C4-2B (cell line): Measurements from ENCODE around the gene HECW1.
A peak's percentile ranks its signal among the peaks of the same experiment; 100 is the strongest.
"Not testable (repeated sequence)": the region's sequence is repeated elsewhere in the genome, so short reads cannot be mapped to it uniquely, and the experiment has no call there.

ENCODE experiments used
- H3K27ac ChIP-seq: fragments of 450-650 bp; 2 replicates; pipeline ENCODE4 v1.5.1; 2017
- ZFX ChIP-seq: fragments of 450-650 bp; IDR thresholded peaks from 2 replicates; pipeline ENCODE4 v1.6.1; 2017
- TF ChIP-seq, protein P1 (sequence below): fragments of 450-650 bp; conservative IDR thresholded peaks from 2 replicates; pipeline ENCODE4 v1.5.1; 2017; ENCODE audit warnings: mild to moderate bottlenecking

The HECW1 gene

GRCh38 chr7:43575506-43575905 is 463.1 kb downstream of the HECW1 start:
- H3K27ac ChIP-seq = no peak overlapping the region
- TF ChIP-seq ZFX = no peak
- TF ChIP-seq, protein P1, sequence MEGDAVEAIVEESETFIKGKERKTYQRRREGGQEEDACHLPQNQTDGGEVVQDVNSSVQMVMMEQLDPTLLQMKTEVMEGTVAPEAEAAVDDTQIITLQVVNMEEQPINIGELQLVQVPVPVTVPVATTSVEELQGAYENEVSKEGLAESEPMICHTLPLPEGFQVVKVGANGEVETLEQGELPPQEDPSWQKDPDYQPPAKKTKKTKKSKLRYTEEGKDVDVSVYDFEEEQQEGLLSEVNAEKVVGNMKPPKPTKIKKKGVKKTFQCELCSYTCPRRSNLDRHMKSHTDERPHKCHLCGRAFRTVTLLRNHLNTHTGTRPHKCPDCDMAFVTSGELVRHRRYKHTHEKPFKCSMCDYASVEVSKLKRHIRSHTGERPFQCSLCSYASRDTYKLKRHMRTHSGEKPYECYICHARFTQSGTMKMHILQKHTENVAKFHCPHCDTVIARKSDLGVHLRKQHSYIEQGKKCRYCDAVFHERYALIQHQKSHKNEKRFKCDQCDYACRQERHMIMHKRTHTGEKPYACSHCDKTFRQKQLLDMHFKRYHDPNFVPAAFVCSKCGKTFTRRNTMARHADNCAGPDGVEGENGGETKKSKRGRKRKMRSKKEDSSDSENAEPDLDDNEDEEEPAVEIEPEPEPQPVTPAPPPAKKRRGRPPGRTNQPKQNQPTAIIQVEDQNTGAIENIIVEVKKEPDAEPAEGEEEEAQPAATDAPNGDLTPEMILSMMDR = no peak

- TF ChIP-seq, protein P1 = no peak
- TF ChIP-seq ZFX = no peak
Measured at GRCh38 chr7:43576241-43576640, 463.8 kb downstream of the HECW1 start.

GRCh38 chr7:43577485-43577951 is 465.1 kb downstream of the HECW1 start:
- H3K27ac ChIP-seq = no peak overlapping the region
- TF ChIP-seq ZFX = no peak
- TF ChIP-seq, protein P1 = no peak

More at GRCh38 chr7:43576241-43576640, 463.8 kb downstream of the HECW1 start:
- H3K27ac ChIP-seq = no peak overlapping the region

- peak within 1 kb of the TSS; percentile 72 for H3K27ac ChIP-seq
- TF ChIP-seq, protein P1 = peak; percentile 99
- peak; percentile 86 for TF ChIP-seq ZFX
Measured at GRCh38 chr7:43582503-43583423, 470.3 kb downstream of the HECW1 start, which contains the start of gene STK17A. Gene STK17A (plus strand): TSS chr7:43583108. CDS start chr7:43583244, 136 bp downstream.

DNA sequence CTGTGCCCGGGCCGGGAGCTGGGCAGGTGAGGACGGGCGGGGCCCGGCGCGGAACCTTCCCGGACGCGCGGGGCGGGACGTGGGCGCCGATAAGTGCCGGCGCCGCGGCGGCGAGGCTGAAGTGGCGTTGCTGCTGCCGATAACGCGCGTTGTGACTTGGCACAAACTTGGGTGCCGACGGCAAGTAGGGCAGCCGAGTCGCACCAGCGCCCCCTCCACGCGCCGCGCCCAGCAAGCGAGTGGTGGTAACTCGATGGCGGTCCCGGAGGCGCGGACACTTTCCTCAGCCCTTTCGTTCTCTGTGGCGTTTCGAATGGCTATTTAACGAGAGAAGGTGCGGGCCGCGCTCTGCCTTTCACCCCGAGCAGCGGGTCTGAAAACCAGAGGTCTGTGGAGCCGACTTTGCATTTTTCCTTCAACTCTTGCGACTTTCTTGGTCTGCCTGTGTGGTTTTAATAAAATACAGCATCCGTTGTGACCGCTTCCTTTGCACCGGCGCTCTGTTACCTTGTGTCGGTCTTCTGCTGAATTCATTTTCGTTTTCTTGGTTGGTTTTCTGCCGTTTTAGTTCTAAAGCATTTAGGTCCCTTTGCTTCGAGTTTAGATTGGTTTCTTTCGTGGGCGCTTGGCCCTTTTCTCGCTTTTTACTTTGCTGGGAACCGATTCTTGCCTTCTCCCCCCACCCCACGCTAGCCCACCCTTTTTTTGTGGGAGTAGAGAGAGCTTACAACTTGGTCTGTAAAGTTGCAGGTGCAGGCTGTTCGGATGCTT is 471.2 kb downstream of the HECW1 start:
- H3K27ac ChIP-seq = peak overlapping the region; percentile 72

DNA sequence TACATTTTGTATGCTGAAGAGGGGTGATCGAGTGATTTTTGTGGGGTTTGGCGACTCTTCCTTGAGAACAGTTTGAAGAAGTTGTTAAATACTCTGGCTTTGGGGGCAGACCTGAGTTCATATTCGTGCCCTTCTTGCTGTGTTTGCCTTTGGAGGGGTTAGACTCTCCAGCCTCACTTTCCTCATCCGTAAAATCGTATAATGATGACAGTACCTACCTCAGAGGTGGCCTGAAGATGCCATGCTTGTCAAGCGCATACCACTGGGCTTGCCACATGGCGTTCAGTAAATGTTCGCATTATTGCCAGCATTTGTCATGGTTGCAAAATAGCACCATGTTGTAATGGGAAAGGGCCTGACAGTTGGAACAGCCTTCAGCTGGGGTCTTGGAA is 471.7 kb downstream of the HECW1 start:
- TF ChIP-seq ZFX = no peak
- TF ChIP-seq, protein P1 = no peak
- H3K27ac ChIP-seq = peak overlapping the region; percentile 72; the same call in 1 of the 2 replicates

More for the DNA sequence above, 471.2 kb downstream of the HECW1 start:
- TF ChIP-seq, protein P1 = no peak
- peak; percentile 55 for TF ChIP-seq ZFX

DNA sequence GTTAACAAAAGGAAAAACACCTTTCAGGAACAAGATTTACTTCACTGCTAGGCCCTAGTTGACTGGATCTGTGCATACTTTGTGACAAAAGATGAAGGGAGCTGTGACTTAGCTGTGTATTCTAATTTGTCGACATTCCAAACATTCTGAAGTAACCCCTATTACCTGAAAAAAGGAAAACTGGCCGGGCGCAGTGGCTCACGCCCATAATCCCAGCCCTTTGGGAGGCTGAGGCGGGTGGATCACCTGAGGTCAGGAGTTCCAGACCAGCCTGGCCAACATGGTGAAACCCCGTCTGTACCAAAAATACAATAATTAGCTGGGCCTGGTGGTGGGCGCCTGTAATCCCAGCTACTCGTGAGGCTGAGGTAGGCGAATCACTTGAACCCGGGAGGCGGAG is 472.3 kb downstream of the HECW1 start:
- not testable (repeated sequence) for H3K27ac ChIP-seq
